Middle frontal gyrus (tissue), 1 donor: ENCODE results near the gene PPP3R2.
"Not testable (repeated sequence)": the region's sequence is repeated elsewhere in the genome, so short reads cannot be mapped to it uniquely, and the experiment has no call there.

Source experiments
- DNase-seq: peaks from one replicate; pipeline ENCODE4 v3.0.0-alpha.2; 2015; ENCODE audit warnings: low spot score; ENCODE audit errors: extremely low spot score

The PPP3R2 gene

GRCh38 chr9:101590074-101590473, 4.7 kb downstream of the PPP3R2 start:
- not testable (repeated sequence) for DNase-seq

GRCh38 chr9:101587332-101588043, 7.3 kb downstream of the PPP3R2 start:
- DNase-seq, result no peak

- DNase-seq, result no peak
Observed at GRCh38 chr9:101586651-101587050, 8.1 kb downstream of the PPP3R2 start.

GRCh38 chr9:101585740-101586139, 9.0 kb downstream of the PPP3R2 start:
- DNase-seq, result no peak

- peak; percentile 26 for DNase-seq
Observed at GRCh38 chr9:101582553-101582952, 12.2 kb downstream of the PPP3R2 start.

GRCh38 chr9:101579711-101580545, 14.8 kb downstream of the PPP3R2 start:
- no peak for DNase-seq

- DNase-seq, result no peak
Observed at GRCh38 chr9:101578378-101578777, 16.4 kb downstream of the PPP3R2 start.

GRCh38 chr9:101574731-101575333, 19.9 kb downstream of the PPP3R2 start:
- no peak for DNase-seq

- DNase-seq, result no peak
Observed at GRCh38 chr9:101572316-101572715, 22.5 kb downstream of the PPP3R2 start.

GRCh38 chr9:101571114-101571513, 23.7 kb downstream of the PPP3R2 start:
- no peak for DNase-seq

GRCh38 chr9:101569741-101570501, 24.8 kb downstream of the PPP3R2 start:
- no peak for DNase-seq

GRCh38 chr9:101567725-101568350, 26.9 kb downstream of the PPP3R2 start:
- no peak for DNase-seq

GRCh38 chr9:101566904-101567724, 27.7 kb downstream of the PPP3R2 start:
- no peak for DNase-seq

- no peak for DNase-seq
Observed at GRCh38 chr9:101564252-101564651, 30.5 kb downstream of the PPP3R2 start.

- DNase-seq, result no peak
Observed at GRCh38 chr9:101562966-101563365, 31.8 kb downstream of the PPP3R2 start.

- DNase-seq, result no peak
Observed at GRCh38 chr9:101561740-101562139, 33.0 kb downstream of the PPP3R2 start.

GRCh38 chr9:101549472-101550098, 45.2 kb downstream of the PPP3R2 start:
- not testable (repeated sequence) for DNase-seq

GRCh38 chr9:101543098-101543735, 51.6 kb downstream of the PPP3R2 start:
- no peak for DNase-seq
